ENCODE data around the gene FSTL4.
"Not testable (repeated sequence)": the region's sequence is repeated elsewhere in the genome, so short reads cannot be mapped to it uniquely, and the experiment has no call there.

- TF ChIP-seq RFX5 (IDR thresholded peaks at IDR 0.05; ENCODE audit: low read depth, low read length); RAD21 (IDR thresholded peaks at IDR 0.05; ENCODE audit: low read length); CTCF (conservative IDR thresholded peaks at IDR 0.05; ENCODE audit: low read depth, low read length); CHD1 (IDR thresholded peaks at IDR 0.05; ENCODE audit: low read depth, low read length); MXI1 (IDR thresholded peaks at IDR 0.05; ENCODE audit: borderline replicate concordance, low read depth, low read length); POLR2A (IDR thresholded peaks at IDR 0.05; ENCODE audit: low read depth, low read length); USF2 (IDR thresholded peaks at IDR 0.05; ENCODE audit: low read depth, low read length): not testable (repeated sequence)
These were observed 167.1 kb downstream of the FSTL4 start for GRCh38 chr5:133445204-133445603.

Data from IMR-90 (cell line).